GM18867 (cell line): ENCODE results near the gene ACSL5.

Experiments
- ATAC-seq: cut with Tn5 transposase; IDR thresholded peaks from one replicate; pipeline ENCODE4 v1.9.1; 2021; ENCODE audit warnings: mild to moderate bottlenecking, moderate library complexity; ENCODE audit not compliant: unreplicated experiment

Gene ACSL5

DNA sequence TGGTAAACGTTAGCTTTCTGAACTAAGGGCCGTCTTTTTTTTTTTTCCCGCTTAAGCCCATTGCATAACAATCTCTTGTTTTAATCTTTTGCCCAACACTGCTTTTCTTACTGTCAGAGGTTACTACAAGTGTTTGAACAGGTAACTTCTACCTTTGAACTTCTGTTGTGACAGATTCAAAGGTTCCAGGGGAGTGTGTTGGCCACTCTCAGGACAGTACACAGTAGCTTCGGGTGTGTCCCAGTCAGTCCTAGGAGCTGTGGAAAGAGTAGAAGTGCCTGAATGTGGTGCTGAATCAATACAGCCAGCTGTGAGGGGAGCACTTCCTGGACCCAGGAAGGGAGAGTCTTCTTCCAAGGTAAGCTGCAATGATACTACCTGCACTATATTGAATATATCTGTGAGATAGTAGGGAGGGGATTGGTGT is at the start of gene ACSL5:
ACSL5 (plus strand) TSS at position 205 of the 427 bp plus-strand sequence. CDS start 20,831 bp downstream, outside the sequence.
- ATAC-seq, result no peak

DNA sequence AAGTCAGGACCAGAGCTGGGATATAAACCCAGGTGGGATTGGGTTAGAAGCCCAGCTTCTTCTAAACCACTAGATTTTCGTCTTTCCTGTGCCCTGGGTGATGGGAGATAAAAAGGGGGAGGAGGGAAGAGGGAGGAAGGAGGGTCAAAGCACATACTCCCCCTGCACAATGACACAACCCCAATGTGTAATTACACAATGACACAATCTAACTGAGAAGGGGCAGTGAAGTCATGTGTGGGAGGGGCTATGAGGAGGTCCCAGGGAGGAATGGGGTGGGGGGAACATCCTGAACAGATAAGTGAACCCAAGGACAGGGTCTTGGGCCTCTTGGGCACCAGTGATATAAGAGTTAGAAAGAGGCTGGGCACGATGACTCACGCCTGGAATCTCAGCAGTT is 46.2 kb upstream of the ACSL5 start:
- ATAC-seq, result no peak

GRCh38 chr10:112330162-112330561 is 43.8 kb upstream of the ACSL5 start:
- ATAC-seq, result no peak

GRCh38 chr10:112330607-112331160 is 43.2 kb upstream of the ACSL5 start:
- ATAC-seq, result no peak

- no peak for ATAC-seq
Measured at GRCh38 chr10:112332022-112332421, 41.9 kb upstream of the ACSL5 start.

GRCh38 chr10:112332509-112333228 is 41.2 kb upstream of the ACSL5 start:
- no peak for ATAC-seq

- ATAC-seq, result no peak
Measured at GRCh38 chr10:112333452-112333851, 40.5 kb upstream of the ACSL5 start.

- no peak for ATAC-seq
Measured at GRCh38 chr10:112335111-112335867, 38.6 kb upstream of the ACSL5 start.

GRCh38 chr10:112335868-112336265 is 38.0 kb upstream of the ACSL5 start:
- no peak for ATAC-seq

GRCh38 chr10:112336556-112337201 is 37.2 kb upstream of the ACSL5 start:
- ATAC-seq, result no peak

- no peak for ATAC-seq
Measured at GRCh38 chr10:112338957-112339356, 35.0 kb upstream of the ACSL5 start.

- ATAC-seq, result no peak
Measured at GRCh38 chr10:112340601-112341000, 33.3 kb upstream of the ACSL5 start.

DNA sequence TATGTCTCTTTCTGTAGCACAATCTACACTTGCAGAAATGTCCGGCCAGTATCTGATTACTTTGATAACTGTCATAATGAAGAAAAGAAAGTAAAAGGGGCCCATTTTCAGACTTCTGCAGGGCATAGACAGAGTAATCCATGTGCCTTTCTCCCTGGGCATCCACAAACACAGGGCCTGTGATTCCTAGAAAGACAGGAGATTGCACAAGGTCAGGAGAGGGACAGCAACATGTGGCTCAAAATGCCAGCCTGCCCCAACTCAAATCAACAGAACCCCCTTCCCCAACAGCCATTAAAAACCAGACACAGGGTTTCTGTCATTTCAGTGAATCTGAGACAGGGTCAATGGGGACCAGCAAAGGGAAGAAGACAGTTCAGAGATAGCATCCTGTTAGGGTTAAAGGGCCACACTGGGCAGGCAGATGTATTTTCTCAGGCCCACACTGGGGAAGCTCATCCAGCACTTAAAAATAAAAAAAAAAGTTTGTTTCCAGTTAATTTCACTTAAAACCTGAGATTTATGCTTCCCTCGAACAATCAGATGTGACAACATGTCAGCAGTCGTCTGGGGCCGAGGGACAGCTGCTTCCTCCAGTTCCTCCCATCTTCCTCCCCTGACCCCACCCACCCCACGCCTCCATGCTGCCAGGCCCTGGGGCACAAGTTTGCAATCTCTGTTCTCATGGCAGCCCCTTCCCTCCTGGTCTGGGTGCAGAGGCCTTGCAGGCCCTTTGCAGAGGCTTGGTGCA is 30.7 kb upstream of the ACSL5 start:
- no peak for ATAC-seq

- no peak for ATAC-seq
Measured at GRCh38 chr10:112344261-112344660, 29.7 kb upstream of the ACSL5 start.

DNA sequence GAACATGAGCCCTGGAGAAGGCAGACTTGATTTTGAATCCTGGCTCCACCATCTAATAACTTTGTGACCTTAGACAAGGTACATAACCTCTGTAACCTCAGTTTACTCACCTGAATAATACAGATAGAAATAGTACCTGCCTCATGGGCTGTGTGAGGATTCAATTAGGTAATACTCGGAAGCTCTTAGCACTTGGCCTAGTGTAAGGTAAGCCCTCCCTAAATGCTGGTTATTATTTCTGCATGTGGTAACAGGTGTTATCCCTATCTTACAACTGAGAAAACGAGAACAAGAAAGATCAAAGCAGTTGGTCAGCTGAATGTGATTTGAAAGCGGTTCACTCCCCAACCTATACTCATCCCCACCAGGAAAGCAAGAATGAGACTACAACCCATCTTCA is 28.7 kb upstream of the ACSL5 start:
- ATAC-seq, result peak; percentile 49

DNA sequence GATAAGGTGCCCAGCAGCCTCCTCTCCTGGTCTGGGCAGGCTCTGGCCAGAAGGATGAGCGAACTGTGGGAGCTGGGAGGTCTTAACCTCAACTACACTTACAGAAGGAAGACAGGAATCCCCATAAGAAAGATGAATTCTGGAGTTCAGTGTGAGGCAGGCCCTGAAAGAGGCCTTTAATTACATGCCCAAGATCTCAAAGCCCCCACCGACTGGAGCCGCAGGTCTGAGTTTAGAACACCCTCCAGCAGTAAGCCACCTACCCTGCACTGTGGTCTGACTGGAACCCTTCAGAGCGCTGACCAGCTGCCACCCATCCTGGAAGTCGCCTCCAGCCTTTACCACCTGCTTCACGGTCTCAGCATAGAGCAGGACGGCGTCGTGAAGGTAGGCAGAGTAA is 28.2 kb upstream of the ACSL5 start:
- ATAC-seq, result no peak

GRCh38 chr10:112346774-112347173 is 27.1 kb upstream of the ACSL5 start:
- no peak for ATAC-seq

- no peak for ATAC-seq
Measured at GRCh38 chr10:112347709-112348671, 25.9 kb upstream of the ACSL5 start.

DNA sequence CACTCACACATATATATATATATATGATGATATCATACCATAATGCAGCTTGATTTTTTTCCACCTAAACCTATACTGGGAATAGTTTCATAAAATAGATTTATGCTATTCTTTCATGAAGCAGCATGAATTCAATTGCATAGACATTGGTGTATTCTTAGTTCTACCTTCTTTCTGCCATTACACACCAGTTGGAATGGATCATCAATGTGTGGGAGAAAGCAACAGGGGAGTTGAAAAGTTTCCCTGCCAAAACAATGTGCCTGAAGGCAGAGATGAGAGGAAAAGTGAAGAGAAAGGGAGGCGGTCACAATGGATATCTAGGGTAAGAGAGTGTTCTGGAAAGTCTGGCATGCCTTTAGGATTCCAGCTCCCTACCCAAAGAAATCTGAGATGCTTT is 25.2 kb upstream of the ACSL5 start:
- ATAC-seq, result no peak
